ENCODE measurements around the gene SHB. TPM values are rescaled to one million over a fixed set of nuclear protein-coding genes. Genes with fewer than 3 reads are reported as not detected.

Gene SHB
- total RNA-seq, 1 donor from 2014 or later: 16.7 TPM

GRCh38 chr9:37998881-37999587, 70.0 kb downstream of the SHB start:
- no peak overlapping the region for H3K4me3 Mint-ChIP-seq (ENCODE audit: unreplicated experiment)
- H3K27me3 Mint-ChIP-seq (ENCODE audit: unreplicated experiment): no peaks in the 10 kb centered on the region
- H3K27ac Mint-ChIP-seq (ENCODE audit: unreplicated experiment): peak overlapping the region; percentile 89
- H3K36me3 Mint-ChIP-seq (ENCODE audit: unreplicated experiment): no peaks in the 10 kb centered on the region
- peaks cover 44% of the 10 kb centered on the region for H3K4me1 Mint-ChIP-seq (ENCODE audit: unreplicated experiment)
- TF ChIP-seq CTCF (IDR thresholded peaks at IDR 0.05): no peak
- DNase-seq (ENCODE audit: extremely low spot score, unreplicated experiment): no peak
- H3K9me3 Mint-ChIP-seq (ENCODE audit: unreplicated experiment): no peaks in the 10 kb centered on the region

DNA sequence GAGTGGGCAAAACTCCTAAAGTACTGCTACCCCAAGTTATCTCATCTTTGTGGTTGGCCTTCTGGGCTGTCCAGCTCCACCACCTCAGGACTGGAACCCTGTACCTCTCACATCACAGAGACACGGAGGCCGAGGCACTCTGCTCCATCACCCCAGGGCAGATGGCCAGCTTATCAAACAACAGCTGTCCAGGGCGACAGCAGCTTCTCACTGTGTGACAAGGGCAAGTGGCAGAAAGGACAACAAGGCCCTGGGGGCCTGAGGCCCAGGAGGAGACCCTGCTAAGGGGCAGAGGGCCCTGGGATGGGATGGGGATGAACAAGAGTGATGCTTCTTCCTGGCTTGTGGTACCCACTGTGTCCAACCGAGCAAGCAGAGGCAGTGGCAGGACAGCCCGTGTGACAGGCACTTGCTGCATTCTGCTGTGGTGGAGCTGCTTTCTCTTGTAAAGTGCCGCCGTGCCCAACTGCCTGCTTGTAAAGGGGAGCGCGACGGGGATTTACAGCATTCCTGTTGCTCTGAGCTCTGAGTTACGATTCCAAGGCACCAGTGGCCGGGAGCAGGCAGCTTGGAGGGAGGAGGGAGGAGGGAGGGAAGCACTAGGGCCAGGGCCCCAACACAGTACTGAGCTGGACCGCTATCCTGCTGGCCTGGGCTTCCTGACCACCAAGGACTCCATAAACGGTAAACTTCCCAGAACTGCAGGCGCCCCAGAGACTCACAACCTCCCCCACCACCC, 71.2 kb downstream of the SHB start:
- H3K27ac Mint-ChIP-seq (ENCODE audit: unreplicated experiment): no peak overlapping the region
- TF ChIP-seq CTCF (IDR thresholded peaks at IDR 0.05): no peak
- DNase-seq (ENCODE audit: extremely low spot score, unreplicated experiment): no peak
- H3K9me3 Mint-ChIP-seq (ENCODE audit: unreplicated experiment): no peaks in the 10 kb centered on the region
- H3K4me3 Mint-ChIP-seq (ENCODE audit: unreplicated experiment): no peak overlapping the region
- no peaks in the 10 kb centered on the region for H3K27me3 Mint-ChIP-seq (ENCODE audit: unreplicated experiment)
- H3K36me3 Mint-ChIP-seq (ENCODE audit: unreplicated experiment): no peaks in the 10 kb centered on the region
- H3K4me1 Mint-ChIP-seq (ENCODE audit: unreplicated experiment): peaks cover 53% of the 10 kb centered on the region

- Mint-ChIP-seq H3K9me3 (ENCODE audit: unreplicated experiment) (no peaks in the 10 kb centered on the region), H3K27me3 (ENCODE audit: unreplicated experiment) (no peaks in the 10 kb centered on the region), H3K4me1 (ENCODE audit: unreplicated experiment) (peaks cover 54% of the 10 kb centered on the region), H3K27ac (ENCODE audit: unreplicated experiment) (peak overlapping the region; percentile 1), H3K4me3 (ENCODE audit: unreplicated experiment) (no peak overlapping the region), H3K36me3 (ENCODE audit: unreplicated experiment) (no peaks in the 10 kb centered on the region)
- no peak for TF ChIP-seq CTCF (IDR thresholded peaks at IDR 0.05)
- DNase-seq (ENCODE audit: extremely low spot score, unreplicated experiment): no peak
Observed at GRCh38 chr9:37996819-37997217, 72.2 kb downstream of the SHB start.

DNA sequence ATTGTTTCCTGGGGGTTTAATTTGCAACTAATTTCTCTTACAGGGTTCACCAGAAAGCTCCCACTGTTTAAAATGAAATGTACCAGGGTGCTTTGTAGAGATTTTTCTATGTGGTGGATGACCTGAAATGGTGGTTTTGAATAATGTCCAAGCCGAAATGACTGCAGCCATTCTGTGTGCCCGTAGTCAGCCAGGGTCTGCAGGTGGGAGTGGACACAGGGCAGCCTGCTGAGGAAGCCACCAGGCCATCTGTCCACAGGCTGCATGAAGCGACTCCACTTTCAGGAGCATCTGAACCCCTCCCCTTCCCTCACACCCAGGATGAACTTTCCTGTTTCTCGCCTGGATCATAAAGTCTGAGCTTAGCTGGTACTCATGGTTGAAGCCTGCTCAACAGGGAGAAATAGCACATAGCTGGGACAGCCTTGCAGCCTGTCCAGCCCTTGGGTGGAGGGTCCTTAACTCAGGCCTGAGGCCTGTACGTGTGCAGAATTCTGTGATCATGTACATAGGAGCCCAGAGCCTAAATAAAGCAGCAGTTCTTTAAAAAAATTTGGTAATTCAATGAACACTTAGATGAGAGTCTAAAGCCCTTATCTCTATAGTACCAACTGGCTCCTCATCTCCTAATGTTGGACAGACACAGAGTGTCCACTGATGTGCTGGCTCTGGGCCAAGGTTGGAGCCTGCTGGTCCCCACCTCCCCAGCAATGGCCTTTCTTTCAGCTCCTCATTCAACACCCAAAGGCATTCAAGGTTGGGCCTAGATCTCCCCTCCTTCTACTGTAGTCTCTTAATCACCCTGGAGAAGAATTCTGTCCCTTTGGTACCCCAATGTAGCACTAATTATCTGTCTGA, 72.8 kb downstream of the SHB start:
- Mint-ChIP-seq H3K27ac (ENCODE audit: unreplicated experiment) (peak overlapping the region; percentile 1), H3K27me3 (ENCODE audit: unreplicated experiment) (no peaks in the 10 kb centered on the region), H3K4me3 (ENCODE audit: unreplicated experiment) (no peak overlapping the region), H3K9me3 (ENCODE audit: unreplicated experiment) (no peaks in the 10 kb centered on the region), H3K4me1 (ENCODE audit: unreplicated experiment) (peaks cover 54% of the 10 kb centered on the region), H3K36me3 (ENCODE audit: unreplicated experiment) (no peaks in the 10 kb centered on the region)
- no peak for TF ChIP-seq CTCF (IDR thresholded peaks at IDR 0.05)
- no peak for DNase-seq (ENCODE audit: extremely low spot score, unreplicated experiment)

All from osteocyte (in vitro differentiated cells).